DLD1 (cell line): Measurements from ENCODE around the gene DOCK11.
"Not testable (repeated sequence)": the region's sequence is repeated elsewhere in the genome, so short reads cannot be mapped to it uniquely, and the experiment has no call there.

Experiments used
- in situ Hi-C: cut with HindIII; loops from 2 replicates; pipeline ENCODE4 v1.10.0; 2017; ENCODE audit warnings: low sequenced_read_pairs

Gene DOCK11

DNA sequence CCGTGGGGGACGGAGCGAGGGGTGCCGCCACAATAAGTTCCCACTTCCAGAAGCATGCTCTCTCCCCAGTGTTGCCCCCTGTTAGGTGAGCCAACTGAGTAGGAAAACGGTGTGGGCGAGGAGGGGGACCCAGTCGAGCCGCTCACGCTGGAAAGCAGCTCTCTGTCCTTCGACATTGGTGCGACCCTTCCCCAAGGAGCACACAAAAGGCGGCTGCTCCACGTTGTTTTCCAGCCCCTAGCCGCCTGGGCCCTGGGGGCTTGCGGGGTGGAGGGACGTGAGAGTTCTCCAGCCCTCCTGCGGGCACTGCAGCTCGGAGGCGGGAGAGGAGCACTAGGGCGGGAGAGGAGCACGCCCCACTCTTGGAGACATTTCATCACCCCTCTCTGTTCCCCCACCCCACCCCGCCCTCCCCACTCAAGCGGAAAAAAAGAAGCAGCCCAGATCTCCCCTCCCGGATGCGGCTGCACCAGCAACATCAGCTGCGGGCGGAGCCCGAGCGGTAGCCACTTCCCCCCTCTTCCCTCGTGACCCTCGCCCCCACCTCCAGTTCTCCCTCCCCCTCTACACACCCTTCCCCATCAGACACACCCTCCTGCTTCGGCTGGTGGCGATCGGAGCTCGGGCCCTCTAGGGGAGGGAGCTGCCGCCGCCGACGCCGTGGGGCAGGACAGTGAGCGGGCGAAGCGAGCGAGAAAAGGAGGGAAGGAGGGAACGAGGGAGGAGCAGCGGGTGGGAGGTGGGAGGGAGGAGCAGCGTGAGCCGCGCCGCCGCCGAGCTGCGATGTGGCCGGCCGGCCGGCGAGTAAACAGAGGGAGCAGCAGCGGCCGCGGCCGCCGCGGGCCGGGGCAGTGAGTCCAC lies at the start of gene DOCK11:
DOCK11 (plus strand) TSS at position 755 of the 861 bp plus-strand sequence. CDS start 157 bp downstream, outside the sequence.
- in situ Hi-C loops: no loop called here

DNA sequence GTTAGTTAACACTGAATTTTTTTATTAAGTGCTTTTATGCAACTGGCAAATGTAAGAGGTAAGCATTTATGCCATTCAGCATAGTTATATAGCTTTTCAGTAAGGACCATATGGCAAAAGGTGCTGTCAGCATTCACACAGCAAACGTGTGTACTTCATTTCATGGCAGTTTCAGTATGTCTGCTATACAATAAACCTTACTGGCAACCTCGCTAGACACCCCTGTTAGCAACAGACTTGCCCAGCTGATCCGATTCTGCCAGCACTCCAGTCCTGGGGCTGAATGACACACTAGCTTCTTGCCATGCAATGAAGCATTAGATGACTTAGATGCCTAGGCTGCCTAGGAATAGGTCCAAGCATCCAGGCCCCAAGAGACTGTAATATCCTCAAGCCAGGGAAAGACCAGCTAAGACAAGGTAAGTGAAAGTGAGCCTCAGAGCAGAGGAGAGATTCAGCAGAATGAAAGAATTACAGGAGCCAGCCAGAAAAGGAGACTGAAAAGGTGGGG lies 47.3 kb upstream of the DOCK11 start:
- in situ Hi-C loops: no loop called here

DNA sequence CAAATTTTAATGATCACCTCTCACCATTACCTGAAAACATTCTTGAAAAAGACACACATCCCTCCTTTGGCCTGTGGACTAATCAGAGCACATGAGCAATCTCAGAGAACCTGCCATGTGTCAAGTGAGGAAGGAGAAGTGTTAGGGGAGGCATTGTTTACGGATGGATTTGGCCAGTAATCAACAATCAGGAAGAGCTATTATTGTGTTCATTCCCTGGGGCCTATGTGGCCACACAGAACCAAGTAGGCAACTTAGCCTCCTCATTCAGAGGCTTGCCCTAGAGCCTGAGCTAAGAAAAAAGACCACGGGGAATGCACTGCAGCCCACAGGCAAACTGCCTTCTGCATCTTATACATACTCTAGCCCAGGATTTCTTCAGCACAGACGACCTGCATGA lies 40.6 kb upstream of the DOCK11 start:
- in situ Hi-C loops: no loop called here

DNA sequence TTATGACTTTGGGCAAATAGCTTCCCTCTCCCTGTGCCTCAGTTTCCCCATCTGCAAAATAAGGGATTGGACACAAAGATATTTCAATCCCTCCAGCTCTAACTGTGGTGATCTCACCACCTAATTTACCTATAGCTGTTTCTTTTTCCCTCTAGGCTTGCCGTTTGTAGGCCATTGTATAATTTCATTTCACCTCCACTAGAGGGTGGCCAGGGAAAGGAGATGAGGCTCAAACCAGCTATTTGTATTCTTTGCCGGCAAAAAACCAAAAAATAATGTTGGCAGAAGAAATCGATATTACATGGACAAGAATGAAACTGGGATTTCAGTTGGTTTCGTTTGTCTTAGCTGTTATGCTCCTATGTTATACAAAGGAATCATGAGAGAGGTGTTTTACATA lies 36.1 kb upstream of the DOCK11 start:
- in situ Hi-C loops: no loop called here

DNA sequence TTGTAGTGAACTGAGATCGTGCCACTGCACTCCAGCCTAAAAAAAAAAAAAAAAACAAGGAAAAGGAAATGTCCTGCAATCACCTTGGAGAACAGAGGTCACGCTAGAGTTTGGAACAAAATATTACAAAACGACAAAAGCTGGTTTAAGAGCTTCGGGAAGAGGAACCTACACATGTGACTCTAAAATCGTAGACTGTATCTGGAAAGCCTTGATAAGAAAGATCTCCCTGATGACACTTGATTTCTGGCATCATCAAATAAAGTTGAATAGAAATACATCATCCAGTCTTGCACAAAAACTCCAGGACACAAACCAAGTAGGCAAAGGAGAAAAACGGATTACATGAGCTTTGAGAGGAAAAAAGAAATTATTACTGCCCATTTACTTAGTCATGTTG lies 31.1 kb upstream of the DOCK11 start:
- in situ Hi-C loops: no loop called here

DNA sequence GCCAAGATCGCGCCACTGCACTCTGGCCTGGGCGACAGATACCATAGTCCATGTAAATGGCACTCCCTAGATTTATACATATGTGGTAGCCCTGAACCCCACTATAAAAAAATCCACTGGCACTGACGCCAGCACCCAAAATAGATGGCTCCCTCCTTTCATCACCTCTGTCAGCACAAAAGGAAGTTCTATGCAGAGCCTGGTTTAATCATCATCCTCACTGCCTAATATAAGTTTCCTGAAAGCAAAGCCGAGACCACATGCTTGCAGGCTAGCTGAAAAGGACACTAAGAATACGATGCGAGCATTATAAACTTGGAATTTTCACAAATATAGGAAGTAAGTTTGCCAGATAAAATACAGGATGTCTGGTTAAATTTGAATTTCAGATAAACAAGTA lies 27.5 kb upstream of the DOCK11 start:
- in situ Hi-C loops: no loop called here

DNA sequence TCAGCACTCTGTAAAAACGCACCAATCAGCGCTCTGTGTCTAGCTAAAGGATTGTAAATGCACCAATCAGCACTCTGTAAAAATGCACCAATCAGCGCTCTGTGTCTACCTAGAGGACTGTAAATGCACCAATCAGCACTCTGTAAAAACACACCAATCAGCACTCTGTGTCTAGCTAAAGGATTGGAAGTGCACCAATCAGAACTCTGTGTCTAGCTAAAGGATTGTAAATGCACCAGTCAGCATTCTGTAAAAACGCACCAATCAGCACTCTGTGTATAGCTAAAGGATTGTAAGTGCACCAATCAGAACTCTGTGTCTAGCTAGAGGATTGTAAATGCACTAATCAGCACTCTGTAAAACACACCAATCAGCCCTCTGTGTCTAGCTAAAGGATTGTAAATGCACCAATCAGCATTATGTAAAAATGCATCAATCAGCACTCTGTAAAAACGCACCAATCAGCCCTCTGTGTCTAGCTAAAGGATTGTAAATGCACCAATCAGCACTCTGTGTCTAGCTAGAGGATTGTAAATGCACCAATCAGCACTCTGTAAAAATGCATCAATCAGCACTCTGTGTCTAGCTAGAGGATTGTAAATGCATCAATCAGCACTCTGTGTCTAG lies 24.8 kb upstream of the DOCK11 start:
- in situ Hi-C loops: not testable (repeated sequence)

DNA sequence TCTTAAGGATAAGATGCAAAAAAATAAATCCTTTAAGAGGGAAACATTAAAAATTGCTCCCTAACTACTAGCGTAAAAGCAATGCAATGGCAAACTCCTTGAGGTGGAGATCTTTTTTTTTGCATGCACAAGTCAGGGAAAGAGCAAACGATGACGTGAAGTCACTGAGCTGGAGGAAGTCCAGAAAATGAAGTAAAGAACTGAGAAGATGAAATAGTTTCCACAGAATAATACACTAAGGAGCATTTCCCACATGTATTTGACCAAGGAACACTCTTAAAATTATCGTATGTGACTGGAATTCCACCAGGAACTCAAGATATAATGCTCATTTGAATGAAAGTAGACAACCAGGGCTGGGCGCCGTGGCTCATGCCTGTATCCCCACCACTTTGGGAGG lies 21.0 kb upstream of the DOCK11 start:
- in situ Hi-C loops: no loop called here

DNA sequence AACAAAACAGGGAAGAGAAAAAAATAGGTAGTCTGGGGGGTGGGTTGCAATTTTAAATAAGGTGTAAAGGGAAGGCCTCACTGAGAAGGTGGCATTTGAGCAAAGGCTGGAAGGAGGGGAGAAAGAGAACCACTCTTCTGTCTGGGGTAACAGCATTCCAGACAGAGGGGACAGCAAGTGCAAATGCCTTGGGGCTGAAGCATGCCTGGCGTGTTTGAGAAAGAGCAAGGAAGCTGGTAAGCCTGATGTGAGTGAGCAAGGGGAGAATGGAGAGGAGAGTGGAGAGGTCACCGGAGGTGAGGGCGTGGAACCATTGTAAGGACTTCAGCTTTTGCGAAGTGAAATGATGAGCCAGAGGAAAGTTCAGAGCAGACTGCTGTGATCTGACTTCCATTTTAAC lies 19.7 kb upstream of the DOCK11 start:
- in situ Hi-C loops: no loop called here

DNA sequence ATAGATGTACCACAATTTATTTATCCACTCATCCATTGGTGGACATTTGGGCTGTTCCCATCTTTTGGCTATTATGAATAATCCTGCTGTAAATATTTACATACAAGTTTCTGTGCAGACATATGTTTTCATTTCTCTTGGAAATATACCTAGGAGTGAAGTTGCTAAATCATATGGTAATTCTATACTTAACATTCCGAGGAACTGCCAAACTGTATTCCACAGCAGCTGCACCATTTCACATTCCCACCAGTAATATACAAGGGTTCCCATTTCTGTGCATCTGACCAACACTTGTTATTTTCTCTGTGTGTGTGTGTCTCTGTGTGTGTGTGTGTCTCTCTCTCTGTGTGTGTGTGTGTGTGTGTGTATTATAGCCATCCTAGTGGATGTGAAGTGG lies 15.4 kb upstream of the DOCK11 start:
- in situ Hi-C loops: no loop called here

DNA sequence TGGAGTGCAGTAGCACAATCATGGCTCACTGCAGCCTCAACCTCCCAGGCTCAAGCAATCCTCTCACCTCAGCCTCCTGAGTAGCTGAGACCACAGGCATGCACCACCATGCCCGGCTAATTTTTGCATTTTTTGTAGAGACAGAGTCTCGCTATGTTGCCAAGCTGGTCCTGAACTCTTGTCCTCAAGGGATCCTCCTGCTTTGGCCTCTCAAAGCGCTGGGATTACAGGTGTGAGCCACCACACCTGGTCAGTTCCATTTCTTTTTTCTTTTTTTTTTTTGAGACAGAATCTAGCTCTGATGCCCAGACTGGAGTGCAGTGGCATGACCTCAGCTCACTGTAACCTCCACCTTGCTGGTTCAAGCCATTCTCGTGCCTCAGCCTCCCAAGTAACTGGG lies 13.2 kb upstream of the DOCK11 start:
- in situ Hi-C loops: not testable (repeated sequence)

DNA sequence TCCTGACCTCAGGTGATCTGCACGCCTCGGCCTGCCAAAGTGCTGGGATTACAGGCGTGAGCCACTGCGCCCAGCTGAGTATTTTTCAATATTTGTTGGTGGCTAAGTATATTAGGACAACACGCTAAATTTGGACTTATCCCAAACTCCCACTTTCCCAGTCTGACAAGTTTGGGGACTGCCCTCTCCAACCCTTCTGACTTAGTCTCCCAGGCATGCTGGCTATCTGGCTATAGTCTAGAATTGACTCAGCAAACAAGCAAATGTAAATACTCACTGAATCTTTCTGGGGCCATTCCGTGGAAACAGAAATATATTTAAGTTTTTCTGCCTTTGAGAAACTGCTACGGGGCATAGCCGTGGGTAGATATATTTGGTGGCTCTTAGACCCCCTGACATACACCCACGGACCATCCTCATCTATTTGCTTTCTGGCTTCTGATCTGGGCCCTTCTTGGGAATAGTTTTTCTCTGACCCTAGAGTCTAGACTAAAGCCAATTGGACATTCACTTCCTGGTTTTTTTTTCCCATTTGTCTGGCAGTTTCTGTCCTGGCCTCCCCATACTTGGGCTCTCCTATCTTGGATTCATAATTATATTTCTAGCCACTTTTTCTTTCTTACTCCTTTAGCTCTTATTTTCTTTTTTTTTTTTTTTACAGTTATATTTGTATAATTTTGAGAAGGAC lies 11.3 kb upstream of the DOCK11 start:
- in situ Hi-C loops: no loop called here

DNA sequence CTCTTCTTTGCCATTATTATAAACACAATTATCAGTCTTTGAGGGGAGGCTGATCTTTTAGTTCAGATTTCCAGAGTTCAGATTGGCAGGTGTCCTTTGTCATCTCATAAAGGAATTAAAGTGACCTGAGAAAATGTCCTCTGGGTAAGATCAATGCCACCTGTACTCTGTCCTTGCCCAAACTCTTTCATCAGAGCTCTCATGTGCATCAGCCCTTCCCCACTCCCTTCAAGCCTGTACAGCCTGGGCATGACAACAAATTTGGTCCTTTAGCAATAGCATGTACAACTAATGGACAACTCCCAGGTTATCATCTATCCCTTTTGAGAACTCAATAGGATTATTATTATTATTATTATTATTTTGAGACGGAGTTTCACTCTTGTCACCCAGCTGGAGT lies 8.9 kb upstream of the DOCK11 start:
- in situ Hi-C loops: not testable (repeated sequence)

DNA sequence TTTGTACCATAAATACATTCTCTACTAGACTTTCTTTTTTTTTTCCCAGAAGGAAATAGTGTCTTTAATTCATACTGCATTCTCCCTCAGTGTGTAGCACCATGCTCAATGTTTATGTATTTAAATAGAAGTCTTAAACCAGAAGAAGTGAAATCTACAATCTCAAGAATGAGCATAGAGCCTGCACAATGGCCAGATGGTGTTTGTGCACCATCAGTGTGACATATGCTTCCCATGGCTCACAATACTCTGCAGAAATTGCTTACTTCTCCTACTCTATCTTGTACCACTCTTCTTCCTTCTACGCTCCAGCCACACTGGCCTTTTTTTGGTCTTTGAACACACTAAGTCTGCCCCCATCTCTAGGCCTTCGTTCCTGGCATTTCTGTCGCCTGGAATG lies 2.6 kb upstream of the DOCK11 start:
- in situ Hi-C loops: no loop called here

DNA sequence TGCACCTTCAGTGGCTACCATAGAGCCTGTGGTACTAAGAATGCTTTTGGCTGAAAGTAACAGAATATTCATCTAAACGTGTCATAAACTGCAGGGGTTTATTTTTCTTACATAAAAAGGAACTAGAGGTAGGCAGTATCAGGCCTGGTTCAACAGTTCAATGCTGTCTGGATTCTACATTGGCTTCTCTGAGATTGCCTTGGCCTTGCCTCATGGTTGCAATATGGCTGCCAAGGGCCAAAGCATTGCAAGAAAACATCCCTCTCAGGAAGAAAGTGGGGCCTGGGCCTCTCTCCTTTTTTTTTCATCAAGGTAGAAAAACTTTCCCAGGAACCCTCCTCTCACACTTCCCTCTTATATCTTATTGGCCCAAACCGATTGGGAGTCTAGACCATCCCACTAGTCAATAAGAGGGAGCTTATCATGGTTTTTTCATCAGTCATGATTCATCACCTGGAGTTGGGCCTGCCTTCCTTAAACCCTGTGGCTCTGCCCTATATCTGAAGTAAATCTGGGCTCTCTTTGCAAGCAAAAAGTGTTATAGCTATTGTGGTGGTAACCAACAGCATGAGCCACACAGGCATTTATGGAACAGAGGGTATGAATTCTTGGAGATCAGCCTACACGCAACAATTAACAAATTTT lies 1.8 kb upstream of the DOCK11 start:
- in situ Hi-C loops: no loop called here

DNA sequence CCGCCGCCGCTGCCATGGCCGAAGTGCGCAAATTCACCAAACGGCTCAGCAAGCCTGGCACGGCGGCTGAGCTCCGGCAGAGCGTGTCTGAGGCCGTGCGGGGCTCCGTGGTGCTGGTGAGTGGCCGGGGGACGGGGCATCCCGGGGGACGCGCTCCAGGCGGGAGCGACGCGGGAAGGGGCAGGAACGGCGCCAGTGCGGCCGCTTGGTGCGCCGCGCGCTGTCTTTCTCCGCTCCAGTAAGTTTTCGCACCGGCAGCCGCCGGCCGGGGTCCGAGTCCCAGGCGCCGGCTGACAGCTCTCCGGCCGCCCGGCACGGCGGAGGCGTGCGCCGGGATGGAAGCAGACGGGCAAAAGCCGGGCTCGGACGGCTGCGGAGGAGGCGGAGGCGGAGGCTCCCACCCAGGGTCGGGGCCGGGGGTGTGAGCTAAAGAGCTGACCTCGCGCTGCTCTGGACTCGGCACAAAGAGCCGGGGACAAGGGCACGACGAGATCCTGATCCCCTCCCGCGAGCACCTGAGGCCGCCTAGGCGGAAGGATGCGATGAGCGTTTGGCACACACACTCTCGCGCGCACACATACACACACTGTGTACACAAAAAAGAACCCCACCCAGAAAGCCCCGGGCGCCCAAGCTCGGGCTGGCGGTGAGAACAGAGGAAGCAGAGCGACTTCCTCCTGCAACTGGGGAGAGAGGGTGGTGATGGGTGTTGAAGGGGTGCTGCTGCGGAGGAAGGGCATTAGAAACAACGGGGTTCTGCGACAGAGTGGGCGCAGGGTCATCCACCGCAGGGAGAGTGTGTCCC lies 545 bp downstream of the DOCK11 start:
- in situ Hi-C loops: no loop called here

DNA sequence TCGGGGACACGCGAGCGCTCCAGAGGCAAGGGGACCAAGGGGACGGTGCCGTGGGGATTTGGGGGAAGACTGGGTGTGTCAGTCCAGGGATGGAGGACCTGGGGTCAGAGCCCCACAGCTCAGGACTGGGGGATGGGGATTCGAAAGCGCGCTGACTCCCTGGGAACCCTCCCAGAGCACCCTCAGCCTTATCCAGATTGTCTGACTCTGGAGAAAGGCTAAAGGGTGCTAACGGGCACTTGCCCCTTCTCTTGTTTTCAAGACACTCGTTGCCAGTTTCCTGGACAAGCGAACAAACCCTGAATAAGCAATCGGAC lies 1.1 kb downstream of the DOCK11 start:
- in situ Hi-C loops: no loop called here

DNA sequence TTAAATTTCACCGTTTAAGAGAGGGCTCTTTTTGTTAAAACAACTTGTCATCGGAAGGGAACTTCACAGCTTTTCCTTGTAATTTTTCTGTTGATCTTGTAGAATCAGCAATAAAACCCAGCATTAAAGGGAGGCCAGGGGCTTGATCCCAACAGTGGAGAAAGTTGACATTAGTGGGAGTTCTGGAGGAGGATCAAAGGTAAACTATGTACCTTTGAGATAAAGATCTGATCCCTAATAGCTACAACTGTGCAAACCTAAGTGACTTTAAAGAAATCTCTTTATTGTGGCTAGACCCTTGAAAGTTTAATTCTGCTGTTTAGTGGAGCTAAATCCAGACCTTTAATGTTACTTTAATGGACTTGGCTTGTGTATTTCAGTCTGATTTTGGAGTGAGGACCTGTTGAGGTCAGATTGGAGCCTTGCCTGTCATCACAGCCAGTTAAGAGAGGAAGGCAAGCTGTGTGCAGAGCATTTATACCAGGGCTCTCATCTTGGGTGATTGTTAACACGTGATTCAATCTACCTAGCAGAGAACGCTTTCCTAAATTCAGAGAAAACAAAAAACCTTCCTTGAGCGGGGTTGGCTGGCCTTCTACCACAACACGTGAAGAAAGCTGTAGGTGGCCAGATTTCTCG lies 1.7 kb downstream of the DOCK11 start:
- in situ Hi-C loops: no loop called here

DNA sequence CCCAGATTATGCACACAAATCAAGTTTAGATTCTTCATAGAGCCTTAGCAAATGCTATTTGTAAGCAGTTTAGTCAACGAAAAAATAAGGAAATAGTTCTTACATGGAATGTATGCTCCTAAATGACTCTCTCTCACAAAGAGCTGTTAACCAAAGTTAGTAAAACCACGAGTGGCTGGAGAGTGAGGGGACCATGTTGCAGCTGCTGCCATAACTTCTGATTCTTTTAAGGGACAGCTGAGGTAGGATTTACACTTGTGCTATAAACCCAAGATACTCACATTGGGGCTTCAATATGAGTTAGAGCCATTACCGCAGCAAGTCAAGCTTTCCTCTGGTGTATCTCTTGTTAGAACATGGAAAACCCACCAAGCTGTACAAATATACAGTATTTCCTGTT lies 2.7 kb downstream of the DOCK11 start:
- in situ Hi-C loops: no loop called here

DNA sequence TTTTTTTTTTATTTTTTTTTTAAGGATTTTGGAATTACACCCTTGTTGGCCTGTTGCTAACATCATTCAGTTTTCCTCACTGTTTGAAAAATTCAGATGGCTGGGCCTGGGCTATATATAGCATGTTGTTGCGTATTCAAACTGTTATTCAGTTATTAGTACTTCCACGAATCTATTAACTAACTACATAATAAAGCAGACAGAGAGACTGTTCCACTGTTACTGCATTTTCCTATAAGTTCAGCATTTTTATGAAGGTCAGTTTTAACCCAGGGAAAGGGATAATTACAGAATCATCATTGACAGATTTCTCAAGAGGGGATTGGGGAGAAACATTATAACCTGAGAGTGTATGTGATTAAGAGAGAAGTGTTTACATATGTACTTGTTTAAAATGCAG lies 3.1 kb downstream of the DOCK11 start:
- in situ Hi-C loops: no loop called here
